ENCODE measurements around the gene CLNK. TPM values are rescaled to one million over a fixed set of nuclear protein-coding genes. Genes with fewer than 3 reads are reported as not detected.
A peak's percentile ranks its signal among the peaks of the same experiment; 100 is the strongest.

The CLNK gene
- polyA plus RNA-seq, 2 of the 4 experiments (the other 2 are of a cell fraction) = not detected

DNA sequence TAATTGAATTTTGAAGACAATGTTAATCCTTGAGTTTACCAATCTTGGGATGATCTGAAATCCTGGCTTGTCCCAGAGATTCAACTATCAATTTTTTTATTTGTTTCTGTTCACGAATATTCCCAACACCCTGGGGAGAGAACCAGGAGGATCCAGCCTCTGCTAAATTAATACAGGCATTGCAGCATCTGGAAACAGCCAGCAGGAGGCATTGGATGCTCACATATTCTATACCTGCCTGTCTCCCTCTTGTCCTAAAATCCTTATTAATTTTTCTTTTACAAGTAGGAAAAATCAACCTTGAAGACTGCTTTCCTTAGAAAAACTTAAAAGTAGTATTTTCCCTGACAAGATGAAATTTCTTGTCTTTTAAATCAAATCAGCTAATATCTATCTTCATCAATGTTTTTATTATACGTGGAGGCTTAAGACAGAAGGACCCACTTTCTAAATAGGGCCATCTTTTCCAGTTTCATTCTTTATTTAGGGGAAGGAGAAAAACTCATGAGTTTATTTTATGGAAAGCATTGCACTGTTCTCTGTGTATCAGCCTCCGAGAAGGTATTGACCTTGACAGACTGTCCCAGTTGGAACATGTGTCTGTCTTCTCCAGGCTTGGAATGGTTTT is 102.4 kb downstream of the CLNK start:
- ATAC-seq = peak in 1 of 2 experiments; percentile 76; a peak in 3 of 6 replicates
- DNase-seq (ENCODE audit: low read depth in 1 of 2, low spot score in 1 of 2) = peak; percentile 8 to 33
- Histone ChIP-seq H3K9me3 (no peaks in the 10 kb centered on the region), H3K4me1 (no peaks in the 10 kb centered on the region), H3K4me3 (no peak overlapping the region), H3K4me2 (no peak overlapping the region), H3K27ac (no peak overlapping the region)
- POLR2A ChIA-PET = no interaction called here
- TF ChIP-seq FOXS1 (CRISPR knock-in tag; IDR thresholded peaks at IDR 0.05) (no peak), CTCF (IDR thresholded peaks at IDR 0.05) (peak; percentile 56), HOXB13 (CRISPR knock-in tag; IDR thresholded peaks at IDR 0.05; ENCODE audit: low read depth) (no peak), SREBF2 (IDR thresholded peaks at IDR 0.05) (no peak), CBX2 (IDR thresholded peaks at IDR 0.05; ENCODE audit: borderline replicate concordance, low read depth) (no peak), RARB (CRISPR knock-in tag; IDR thresholded peaks at IDR 0.05) (no peak), JUN (IDR thresholded peaks at IDR 0.05) (no peak), E2F6 (IDR thresholded peaks at IDR 0.05; ENCODE audit: borderline replicate concordance, low read depth) (no peak), RNF2 (IDR thresholded peaks at IDR 0.05; ENCODE audit: borderline replicate concordance, low read depth) (no peak), USF2 (IDR thresholded peaks at IDR 0.05) (no peak), KDM1A (IDR thresholded peaks at IDR 0.05; ENCODE audit: low read depth) (no peak), HOXA7 (CRISPR knock-in tag; IDR thresholded peaks at IDR 0.05) (no peak), MYC (IDR thresholded peaks at IDR 0.05; ENCODE audit: borderline replicate concordance, low read length) (no peak), RFX5 (IDR thresholded peaks at IDR 0.05) (no peak), TP53 (CRISPR knock-in tag; IDR thresholded peaks at IDR 0.05) (no peak), JUNB (IDR thresholded peaks at IDR 0.05) (no peak), HDAC2 (IDR thresholded peaks at IDR 0.05) (no peak), RAD21 (conservative IDR thresholded peaks at IDR 0.05 in 1 of 2, IDR thresholded peaks at IDR 0.05 in 1 of 2) (peak; percentile 63 to 76), BCL3 (IDR thresholded peaks at IDR 0.05) (no peak), RCOR1 (IDR thresholded peaks at IDR 0.05; ENCODE audit: low read depth, low read length) (no peak), HEYL (CRISPR knock-in tag; IDR thresholded peaks at IDR 0.05) (no peak), POLR2AphosphoS2 (conservative IDR thresholded peaks at IDR 0.05; ENCODE audit: low read length) (no peak), SMC3 (IDR thresholded peaks at IDR 0.05) (peak; percentile 63), NPAS2 (CRISPR knock-in tag; IDR thresholded peaks at IDR 0.05; ENCODE audit: borderline replicate concordance) (no peak)
- TF ChIP-seq, protein P1, sequence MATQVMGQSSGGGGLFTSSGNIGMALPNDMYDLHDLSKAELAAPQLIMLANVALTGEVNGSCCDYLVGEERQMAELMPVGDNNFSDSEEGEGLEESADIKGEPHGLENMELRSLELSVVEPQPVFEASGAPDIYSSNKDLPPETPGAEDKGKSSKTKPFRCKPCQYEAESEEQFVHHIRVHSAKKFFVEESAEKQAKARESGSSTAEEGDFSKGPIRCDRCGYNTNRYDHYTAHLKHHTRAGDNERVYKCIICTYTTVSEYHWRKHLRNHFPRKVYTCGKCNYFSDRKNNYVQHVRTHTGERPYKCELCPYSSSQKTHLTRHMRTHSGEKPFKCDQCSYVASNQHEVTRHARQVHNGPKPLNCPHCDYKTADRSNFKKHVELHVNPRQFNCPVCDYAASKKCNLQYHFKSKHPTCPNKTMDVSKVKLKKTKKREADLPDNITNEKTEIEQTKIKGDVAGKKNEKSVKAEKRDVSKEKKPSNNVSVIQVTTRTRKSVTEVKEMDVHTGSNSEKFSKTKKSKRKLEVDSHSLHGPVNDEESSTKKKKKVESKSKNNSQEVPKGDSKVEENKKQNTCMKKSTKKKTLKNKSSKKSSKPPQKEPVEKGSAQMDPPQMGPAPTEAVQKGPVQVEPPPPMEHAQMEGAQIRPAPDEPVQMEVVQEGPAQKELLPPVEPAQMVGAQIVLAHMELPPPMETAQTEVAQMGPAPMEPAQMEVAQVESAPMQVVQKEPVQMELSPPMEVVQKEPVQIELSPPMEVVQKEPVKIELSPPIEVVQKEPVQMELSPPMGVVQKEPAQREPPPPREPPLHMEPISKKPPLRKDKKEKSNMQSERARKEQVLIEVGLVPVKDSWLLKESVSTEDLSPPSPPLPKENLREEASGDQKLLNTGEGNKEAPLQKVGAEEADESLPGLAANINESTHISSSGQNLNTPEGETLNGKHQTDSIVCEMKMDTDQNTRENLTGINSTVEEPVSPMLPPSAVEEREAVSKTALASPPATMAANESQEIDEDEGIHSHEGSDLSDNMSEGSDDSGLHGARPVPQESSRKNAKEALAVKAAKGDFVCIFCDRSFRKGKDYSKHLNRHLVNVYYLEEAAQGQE (IDR thresholded peaks at IDR 0.05) = no peak
- TF ChIP-seq, protein P2, sequence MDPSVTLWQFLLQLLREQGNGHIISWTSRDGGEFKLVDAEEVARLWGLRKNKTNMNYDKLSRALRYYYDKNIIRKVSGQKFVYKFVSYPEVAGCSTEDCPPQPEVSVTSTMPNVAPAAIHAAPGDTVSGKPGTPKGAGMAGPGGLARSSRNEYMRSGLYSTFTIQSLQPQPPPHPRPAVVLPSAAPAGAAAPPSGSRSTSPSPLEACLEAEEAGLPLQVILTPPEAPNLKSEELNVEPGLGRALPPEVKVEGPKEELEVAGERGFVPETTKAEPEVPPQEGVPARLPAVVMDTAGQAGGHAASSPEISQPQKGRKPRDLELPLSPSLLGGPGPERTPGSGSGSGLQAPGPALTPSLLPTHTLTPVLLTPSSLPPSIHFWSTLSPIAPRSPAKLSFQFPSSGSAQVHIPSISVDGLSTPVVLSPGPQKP (IDR thresholded peaks at IDR 0.05; ENCODE audit: low read depth, low read length) = no peak
- 20% methylated on average over 3 of the region's 3 CpGs for WGBS (ENCODE audit: missing lambda C conversion rate)
- FAIRE-seq = no peak
- CTCF ChIA-PET = interaction anchor here (1.0 kb wide), 1 partner anchor 1152 kb away, joined by 3 read pairs; no protein-coding TSS in a partner anchor
